SKM-1 (cell line): ENCODE measurements around the gene INPP5K.
"Not testable (repeated sequence)": the region's sequence is repeated elsewhere in the genome, so short reads cannot be mapped to it uniquely, and the experiment has no call there.

ENCODE experiments used
- DNase-seq: peaks from one replicate; lab custom pipeline; 2025; ENCODE audit not compliant: unreplicated experiment; lab: John Stamatoyannopoulos, UW

Gene INPP5K

DNA sequence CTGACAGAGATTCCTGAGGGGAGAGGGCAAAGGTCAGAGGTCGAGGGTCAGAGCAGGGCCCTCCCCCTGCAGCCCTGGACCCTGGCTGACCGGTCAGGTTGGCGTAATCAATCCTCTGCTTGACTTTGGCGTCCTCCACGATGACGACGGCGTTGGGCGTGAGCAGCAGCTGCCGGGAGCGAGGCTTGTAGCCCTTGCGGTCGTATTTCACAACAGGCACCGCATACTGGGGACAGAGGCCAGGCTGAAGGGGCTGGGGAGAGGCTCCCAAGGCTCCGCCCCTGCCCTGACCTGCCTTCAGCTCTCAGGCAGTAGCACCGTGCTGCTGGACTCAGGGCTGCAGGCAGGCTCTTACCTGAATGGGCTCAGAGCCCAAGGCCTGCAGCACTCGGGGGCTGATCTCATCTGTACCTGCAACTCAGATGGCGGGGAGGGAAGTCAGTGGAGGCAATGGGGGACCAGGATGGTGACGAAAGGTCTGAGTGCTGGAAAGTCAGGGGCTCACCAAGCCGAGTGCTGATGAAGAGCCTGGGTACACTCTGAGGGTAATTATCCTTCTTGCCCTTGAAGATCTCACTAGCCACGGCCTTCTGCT is 48.4 kb downstream of the INPP5K start:
- no peak for DNase-seq

DNA sequence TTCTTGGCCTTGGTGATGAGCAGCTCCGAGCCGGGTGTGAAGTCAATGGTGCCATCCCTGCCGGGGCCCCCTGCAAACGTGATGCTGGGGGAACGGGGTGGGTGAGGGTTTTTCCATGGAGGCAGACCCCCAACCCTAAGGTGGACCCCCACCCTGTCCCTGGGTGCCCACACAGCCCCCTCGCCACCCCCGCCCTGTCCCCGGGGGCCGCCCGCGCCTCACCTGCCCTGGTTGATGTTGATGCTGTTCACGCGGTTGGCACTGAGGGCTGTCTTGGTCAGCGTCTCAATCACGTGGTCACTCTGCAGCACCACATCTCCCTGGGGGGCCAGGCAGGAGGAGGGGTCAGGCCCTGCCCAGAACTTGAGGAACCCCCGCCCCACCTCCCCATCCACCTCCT is 49.2 kb downstream of the INPP5K start:
- DNase-seq: no peak

DNA sequence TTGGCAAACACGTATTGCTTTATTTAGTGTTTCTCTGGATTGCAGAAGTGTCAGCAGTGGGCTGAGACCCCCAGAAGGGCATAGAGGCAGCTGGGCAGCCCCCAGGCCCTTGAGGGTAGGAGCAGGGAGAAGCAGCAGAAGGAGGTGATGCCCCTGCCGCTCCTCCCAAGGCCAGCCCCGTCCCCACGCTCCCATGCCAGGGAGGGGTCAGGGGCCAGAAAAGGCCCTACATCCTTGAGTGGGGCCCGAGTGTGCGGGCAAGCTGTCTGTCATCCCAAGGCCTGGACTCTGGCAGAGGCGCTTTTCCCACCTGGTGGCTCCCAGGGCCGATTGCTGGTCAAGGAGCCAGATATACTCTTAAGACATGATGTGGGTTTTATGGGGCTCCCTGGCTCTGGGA is 52.2 kb downstream of the INPP5K start:
- no peak for DNase-seq

DNA sequence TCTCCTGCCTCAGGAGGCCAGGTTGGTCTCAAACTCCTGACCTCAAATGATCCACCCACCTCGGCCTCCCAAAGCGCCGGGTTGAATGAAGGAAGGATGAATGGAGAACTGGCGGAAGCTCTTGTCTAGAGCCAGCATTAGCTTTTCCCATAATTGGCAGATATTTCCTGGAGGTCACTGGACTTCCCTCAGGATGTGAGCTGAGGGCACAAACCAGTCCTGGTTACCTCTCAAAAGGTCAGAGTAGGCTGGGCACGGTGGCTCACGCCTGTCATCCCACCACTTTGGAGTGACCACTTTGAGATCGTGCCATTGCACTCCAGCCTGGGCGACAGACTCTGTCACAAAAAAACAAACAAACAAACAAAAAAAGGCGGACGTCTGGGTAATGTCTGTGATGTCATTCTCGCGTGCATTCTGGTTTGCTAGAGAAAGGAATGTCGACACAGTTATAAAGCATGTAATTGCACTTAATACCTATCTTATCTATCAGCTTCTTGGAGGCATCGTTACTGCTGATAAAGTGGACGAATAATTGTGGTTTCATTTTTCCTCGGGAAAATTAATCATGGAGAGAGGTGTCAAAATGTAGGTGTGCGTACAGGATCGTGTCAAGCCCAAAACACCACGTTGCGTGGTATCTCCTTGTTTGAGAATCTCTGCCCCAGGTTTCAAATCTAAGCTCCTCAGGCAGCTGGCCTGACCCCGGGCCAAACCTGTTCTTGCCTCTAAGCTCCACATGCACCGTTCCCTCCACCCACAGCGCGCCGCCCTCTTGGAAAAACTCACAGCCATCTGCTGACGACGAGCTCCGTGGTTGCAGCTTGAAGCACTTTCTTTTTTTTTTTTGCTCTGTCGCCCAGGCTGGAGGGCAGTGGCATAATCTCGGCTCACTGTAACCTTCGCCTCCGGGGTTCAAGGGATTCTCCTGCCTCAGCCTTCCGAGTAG is 54.0 kb downstream of the INPP5K start:
- DNase-seq: no peak

DNA sequence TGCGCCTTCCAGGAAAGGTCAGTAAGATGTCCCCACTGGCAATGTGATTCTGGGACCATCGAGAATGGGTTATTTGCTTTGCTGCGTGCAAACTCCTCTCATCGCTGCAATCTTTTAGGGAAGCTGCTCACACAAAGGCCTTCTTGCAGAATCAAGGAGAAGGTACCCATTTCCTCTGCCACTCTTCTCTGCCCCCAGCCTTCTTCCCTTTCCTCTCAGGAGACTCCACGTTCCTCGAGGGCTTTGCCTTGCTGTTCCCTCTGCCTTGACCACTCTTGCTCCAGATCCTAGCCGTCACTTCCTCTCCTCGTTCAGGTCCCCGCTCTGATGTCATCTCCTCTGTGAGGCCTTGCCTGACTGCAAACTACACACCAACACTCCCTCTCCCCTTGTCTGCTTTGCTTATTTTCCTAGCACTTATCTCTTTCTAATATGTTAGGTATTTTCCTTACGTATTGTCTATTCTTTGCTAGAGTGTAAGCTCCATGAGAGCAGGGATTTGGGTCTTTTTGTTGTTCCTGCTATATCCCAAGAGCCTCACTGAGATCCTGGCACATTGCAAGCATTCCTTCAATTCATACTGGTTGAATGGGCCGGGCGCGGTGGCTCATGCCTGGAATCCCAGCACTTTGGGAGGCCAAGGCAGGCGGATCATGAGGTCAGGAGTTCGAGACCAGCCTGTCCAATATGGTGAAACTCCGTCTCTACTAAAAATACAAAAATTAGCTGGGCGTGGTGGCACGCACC is 55.0 kb downstream of the INPP5K start:
- DNase-seq: no peak

DNA sequence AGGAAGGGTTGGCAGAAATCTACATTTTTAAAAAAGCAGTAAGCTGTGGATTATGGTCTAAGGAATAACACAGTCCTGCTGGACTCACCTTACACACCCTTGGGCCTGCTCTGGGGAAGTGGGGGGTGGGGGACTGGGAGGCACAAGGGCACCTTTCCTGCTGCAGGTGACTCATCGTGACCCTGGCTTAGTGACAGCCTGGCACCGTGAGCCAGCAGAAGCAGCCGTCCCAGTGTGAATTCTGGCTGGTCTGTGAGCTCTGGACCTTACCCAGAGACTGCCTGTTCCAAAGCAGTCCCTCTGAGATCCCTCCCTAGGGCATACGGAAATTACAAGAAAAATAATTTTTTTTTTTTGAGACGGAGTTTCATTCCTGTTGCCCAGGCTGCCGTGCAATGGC is 56.2 kb downstream of the INPP5K start:
- DNase-seq: no peak

DNA sequence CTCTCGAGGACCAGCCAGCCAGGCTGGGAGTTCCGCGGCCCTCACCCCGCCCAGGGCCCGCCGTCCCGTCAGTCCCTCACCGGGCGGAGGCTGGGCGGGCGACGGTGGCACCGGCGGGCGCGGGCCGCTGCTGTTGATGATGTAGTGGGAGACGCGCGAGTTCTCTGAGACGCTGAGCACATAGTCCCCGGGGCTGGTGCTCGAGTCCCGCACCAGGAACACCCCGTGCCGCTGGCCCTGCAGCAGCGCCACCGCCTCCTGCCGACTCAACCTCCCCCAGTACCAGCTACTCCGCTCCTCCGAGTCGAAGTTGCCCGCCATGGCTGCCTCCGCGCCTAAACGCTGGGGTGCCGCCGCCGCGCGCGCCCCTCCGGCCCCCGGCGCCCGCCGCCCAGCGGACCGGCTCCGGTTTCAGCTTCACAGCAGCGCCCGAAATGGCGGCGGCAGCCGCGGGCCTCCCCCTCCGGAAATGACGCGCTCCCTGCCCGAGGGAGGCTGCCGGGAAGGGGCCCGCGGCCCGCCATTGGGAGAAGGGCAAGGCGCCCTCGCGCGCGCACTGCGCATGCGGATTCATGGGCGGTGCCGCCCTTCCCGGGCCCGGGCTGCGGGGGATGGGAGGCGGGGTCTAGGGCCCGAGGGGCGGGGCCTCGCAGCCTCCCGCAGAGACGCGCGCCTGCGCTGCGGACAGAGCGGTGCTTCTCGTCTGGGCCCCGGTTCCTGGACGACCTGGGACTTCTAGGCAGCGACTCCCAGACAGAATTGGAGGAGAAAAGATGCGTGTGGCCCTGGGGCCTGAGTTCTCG is 60.4 kb downstream of the INPP5K start, which contains the start of gene CRK:
Gene CRK (minus strand): TSS at position 436 of the 803 bp plus-strand sequence. CDS start 115 bp downstream, at position 321.
- DNase-seq: peak; percentile 52

DNA sequence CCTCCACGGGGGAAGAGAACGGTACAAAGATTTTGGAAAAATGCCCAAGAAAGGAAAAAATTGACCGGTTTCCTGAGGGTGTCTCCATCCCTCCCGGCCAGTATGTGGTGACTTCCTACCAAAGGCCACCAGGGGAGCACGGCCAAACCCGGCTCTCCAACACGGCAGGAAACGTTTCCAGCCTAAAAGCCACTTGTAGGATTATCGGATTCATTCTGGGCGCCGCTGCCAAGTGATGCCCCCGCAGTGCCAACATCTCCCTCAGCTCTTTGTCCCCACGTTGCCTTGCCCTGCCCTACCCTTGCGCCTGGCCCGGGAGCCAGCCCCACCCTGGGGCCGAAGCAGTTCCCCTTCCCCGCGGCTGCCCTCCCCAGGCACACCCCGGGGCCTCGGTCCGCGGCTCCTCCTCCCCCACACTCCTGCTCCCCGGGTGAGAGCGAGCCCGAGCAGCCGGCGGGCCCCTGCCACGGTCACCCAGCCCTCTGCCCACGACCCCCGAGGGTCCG is 61.1 kb downstream of the INPP5K start:
- peak; percentile 18 for DNase-seq

DNA sequence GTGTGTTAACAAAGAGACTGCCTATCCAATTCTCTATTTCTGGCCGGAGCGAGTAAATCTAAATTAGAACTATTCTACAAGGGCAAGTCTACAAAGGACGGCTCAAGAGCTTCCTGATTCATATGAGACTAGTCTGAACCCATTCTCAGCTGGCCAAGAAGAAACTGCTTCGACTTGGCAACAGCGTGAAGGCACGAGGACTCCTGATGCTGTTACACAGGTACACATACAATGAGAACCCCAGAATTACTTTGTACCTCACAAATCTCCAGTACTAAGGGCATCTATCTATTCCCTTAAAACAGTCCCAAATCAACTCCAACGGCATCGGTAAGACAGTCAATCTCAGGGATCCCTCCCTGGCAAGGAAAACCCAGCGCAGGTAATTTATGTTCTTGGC is 61.9 kb downstream of the INPP5K start:
- no peak for DNase-seq

DNA sequence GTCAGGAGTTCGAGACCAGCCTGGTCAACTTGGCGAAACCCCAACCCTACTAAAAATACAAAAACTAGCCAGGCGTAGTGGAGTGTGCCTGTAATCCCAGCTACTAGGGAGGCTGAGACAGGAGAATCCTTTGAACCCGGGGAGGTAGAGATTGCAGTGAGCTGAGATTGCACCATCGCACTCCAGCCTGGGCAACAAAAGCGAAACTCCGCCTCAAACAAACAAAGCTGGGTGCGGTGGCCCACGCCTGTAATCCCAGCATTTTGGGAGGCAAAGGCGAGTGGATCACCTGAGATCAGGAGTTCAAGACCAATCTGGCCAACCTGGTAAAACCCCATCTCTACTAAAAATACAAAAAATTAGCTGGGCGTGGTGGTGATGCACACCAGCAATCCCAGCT is 62.7 kb downstream of the INPP5K start:
- not testable (repeated sequence) for DNase-seq

DNA sequence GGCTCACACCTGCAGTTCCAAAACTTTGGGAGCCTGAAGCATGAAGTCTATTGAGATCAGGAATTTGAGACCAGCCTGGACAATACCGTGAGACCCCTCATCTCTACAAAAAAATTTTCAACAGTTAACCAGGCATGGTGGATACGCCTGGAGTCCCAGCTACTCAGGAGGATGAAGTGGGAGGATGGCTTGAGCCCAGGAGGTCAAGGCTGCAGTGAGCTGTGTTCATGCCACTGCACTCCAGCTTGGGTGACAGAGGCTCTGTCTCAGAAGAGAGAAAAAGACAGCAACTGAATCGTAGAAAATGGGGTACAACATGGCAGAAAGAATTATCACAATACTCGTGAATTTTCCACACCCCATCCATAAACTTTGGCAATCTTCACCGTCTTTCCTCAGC is 63.6 kb downstream of the INPP5K start:
- no peak for DNase-seq

DNA sequence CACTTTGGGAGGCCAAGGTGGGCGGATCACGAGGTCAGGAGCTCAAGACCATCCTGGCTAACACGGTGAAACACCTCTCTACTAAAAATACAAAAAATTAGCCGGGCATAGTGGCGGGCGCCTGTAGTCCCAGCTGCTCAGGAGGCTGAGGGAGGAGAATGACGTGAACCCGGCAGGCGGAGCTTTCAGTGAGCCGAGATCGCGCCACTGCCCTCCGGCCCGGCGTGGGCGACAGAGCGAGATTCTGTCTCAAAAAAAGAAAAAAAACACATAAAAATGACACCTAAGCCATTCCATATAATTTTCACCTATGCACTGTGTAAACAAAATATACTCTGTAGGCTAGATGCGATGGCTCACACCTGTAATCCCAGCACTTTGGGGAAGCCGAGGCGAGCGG is 66.2 kb downstream of the INPP5K start:
- DNase-seq: not testable (repeated sequence)

DNA sequence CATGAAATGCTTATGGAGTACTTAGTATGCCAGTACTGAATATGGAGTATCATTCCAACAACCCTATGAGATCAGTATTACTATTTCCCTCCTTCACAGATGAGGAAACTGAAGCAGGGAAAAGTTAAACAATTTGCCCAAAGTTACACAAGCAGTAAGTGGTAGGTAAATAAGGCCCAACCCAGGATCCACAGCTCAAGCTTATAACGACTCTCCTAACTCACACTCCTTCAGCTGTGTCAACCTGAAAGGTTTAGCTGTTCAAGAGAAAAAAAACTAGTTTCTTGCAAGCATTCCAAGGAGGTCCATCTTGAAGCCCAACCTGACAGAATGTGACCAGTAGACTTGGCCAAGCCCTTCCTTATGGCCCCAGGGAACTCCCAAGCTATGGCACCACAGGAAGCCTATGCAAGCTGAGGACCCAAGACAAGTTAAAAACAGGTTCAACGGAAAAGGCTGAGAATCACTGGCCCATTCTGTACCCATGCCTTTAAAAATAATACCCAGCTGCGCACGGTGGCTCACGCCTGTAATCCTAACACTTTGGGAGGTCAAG is 66.9 kb downstream of the INPP5K start:
- no peak for DNase-seq

DNA sequence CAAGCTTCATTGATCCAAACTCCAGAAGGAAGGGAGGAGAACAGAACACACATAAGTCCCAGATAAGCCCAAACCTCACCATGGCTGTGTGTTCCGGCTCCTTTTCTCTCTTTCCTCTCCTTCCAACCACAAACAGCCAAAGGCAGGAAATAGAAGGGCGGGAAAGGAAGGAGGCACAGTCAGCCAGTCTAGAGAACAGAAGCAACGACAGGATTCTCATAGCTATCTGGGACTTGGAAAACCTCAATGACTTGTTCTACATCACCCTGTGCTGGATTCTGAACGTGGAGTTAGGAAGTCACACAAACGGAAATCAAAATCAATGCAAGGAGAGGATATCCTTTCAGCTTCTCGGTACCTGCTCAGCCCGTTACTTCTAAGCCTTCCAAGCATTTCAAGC is 69.4 kb downstream of the INPP5K start:
- DNase-seq: no peak

DNA sequence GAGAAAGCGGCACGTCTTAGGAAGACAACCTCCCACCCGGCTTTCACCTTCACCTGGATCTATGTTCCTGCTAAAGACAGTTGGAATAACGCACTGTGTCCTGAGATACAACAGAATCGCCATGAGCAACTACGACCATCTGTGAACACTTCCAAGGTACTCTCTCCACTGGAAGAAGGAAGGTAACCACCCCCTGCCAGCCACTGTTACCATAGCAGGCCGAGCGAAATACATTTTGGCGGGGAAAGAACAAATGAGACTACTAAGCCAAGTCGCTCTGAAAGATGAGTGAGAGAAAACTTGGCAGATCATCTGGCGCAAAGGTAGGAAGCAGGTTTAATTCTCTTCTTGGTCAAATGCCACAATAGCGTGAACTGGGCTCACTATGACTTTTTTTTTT is 70.2 kb downstream of the INPP5K start:
- no peak for DNase-seq

DNA sequence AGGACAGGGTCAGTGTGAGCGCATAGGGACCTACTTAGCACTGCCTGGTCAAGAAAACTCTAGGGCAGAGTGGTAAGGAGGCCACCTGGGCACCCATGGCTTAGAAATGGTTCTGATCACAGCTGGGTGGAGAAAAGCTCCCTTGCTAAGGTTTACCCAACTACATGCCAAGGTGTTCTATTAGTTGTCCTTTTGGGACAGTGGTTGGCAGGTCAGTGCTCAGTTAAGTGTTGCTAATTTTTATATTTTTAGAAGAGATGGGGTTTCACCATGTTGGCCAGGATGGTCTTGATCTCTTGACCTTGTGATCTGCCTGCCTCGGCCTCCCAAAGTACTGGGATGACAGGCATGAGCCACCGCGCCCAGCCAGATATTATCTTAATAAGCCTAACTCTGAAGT is 70.7 kb downstream of the INPP5K start:
- DNase-seq: not testable (repeated sequence)
